Activated T-cell treated with anti-CD3 and anti-CD28 coated beads, Interleukin-2, amount 50 U/mL, for 4 hours (primary cell): ENCODE measurements around the gene KRT32. TPM values are rescaled to one million over a fixed set of nuclear protein-coding genes. Genes with fewer than 3 reads are reported as not detected.

Experiments
- ATAC-seq, 2 donors: fragments of 200-7000 bp; cut with Tn5 transposase; one replicate each; pipeline ENCODE4 v1.10.0; 2021
- DNase-seq: peaks from one replicate; pipeline ENCODE4 v3.0.0-alpha.2; 2020
- H3K27me3 Mint-ChIP-seq: one replicate; pipeline ENCODE4 v1.8.0; 2021; ENCODE audit warnings: low read depth, mixed read lengths
- H3K36me3 Mint-ChIP-seq: one replicate; pipeline ENCODE4 v1.8.0; 2022; ENCODE audit warnings: mixed read lengths; ENCODE audit not compliant: insufficient read depth
- H3K4me1 Mint-ChIP-seq: one replicate; pipeline ENCODE4 v1.8.0; 2021; ENCODE audit warnings: low read depth, mixed read lengths
- H3K4me3 Mint-ChIP-seq: one replicate; pipeline ENCODE4 v1.8.0; 2021; ENCODE audit warnings: mild to moderate bottlenecking, moderate library complexity, mixed read lengths
- H3K9me3 Mint-ChIP-seq: one replicate; pipeline ENCODE4 v1.8.0; 2021; ENCODE audit warnings: mixed read lengths
- total RNA-seq, 3 donors: library from RNA; stranded (reverse); gene quantifications; one replicate each; pipeline ENCODE4 v1.2.1, GENCODE V29; 2021

KRT32 gene
- not detected for total RNA-seq

- no peak within 1 kb of the TSS for H3K4me3 Mint-ChIP-seq
- no peak for ATAC-seq
- H3K9me3 Mint-ChIP-seq = peaks cover 12% of the 10 kb centered on the region
- H3K27me3 Mint-ChIP-seq = peaks cover 3% of the 10 kb centered on the region
- DNase-seq = no peak
- H3K4me1 Mint-ChIP-seq = no peaks in the 10 kb centered on the region
- H3K36me3 Mint-ChIP-seq = no peaks in the 10 kb centered on the region
Observed at GRCh38 chr17:41466988-41467387, at the start of gene KRT32. Gene KRT32, minus strand, starts transcription at chr17:41467386. Its CDS starts 61 bp downstream, at chr17:41467325.

GRCh38 chr17:41516830-41517283 lies 49.7 kb upstream of the KRT32 start:
- ATAC-seq (no peak), DNase-seq (no peak)
- Mint-ChIP-seq H3K9me3 (no peaks in the 10 kb centered on the region), H3K27me3 (peaks cover 2% of the 10 kb centered on the region), H3K36me3 (no peaks in the 10 kb centered on the region), H3K4me1 (no peaks in the 10 kb centered on the region), H3K4me3 (no peak overlapping the region)

DNA sequence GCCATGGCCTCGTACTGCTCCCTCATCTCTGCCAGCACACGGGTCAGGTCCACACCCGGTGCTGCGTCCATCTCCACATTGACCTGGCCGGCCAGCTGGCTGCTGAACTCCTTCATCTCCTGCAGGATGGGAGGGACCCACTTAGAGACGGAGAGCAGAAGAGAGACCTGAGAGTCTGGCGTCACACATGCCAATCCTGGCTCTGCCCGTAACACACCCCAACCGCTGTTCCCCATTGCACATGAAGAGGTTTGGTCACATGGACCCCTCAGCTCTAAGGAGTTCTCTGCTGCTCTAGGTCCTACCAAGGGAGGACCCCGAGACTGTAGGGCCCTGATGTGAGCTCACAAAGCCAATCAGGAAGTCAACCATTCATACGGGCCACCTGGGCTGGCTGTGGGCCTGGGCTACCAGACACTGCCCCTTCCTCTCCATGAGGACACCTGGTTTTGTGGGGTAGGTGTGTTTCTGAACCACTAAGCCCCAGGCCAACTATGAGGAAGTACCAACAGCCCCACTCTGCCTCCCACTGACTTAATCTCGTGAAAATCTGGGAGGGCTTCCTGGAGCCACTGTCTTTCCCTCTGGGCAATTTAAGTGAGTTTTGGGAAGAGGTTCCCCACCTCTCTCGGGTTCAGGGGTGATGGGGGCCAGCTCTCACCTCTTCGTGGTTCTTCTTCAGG lies 49.1 kb upstream of the KRT32 start:
- no peak for DNase-seq
- no peaks in the 10 kb centered on the region for H3K4me1 Mint-ChIP-seq
- ATAC-seq = no peak
- H3K9me3 Mint-ChIP-seq = no peaks in the 10 kb centered on the region
- no peak overlapping the region for H3K4me3 Mint-ChIP-seq
- no peaks in the 10 kb centered on the region for H3K36me3 Mint-ChIP-seq
- peaks cover 2% of the 10 kb centered on the region for H3K27me3 Mint-ChIP-seq

- DNase-seq (no peak), ATAC-seq (no peak)
- H3K4me3 Mint-ChIP-seq = no peak overlapping the region
- H3K27me3 Mint-ChIP-seq = peaks cover 2% of the 10 kb centered on the region
- H3K4me1 Mint-ChIP-seq = no peaks in the 10 kb centered on the region
- no peaks in the 10 kb centered on the region for H3K36me3 Mint-ChIP-seq
- H3K9me3 Mint-ChIP-seq = no peaks in the 10 kb centered on the region
Observed at GRCh38 chr17:41513168-41513547, 46.0 kb upstream of the KRT32 start.

DNA sequence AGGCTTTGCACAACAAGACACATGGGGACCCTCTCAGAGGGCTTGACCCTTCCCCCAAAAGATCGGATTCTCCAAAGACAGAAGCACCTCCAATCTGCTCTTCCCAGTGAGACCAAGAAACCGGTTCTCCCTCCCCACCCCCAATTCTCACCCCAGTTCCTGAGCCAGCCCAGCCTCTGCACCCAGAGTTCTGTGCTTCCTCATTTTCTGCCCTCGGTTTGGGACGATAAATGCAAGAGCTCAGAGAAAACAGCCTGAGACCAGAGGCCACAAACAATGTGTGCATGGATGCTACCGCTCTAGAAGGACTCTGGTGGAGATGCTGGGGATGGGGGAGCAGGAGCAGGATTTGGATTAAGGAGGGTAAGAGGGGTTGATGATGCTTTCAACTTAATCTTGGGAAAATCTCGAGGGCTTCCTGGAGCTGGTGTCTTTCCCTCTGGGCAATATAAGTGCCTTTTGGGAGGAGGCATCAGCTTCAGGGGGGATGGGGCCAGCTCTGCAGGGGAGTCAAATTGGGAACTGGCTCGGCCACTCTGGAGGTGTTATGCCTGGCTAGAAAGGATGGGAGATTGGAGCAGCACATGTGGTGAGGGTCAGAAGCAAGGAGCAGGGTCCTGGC lies 45.5 kb upstream of the KRT32 start:
- H3K4me1 Mint-ChIP-seq = no peaks in the 10 kb centered on the region
- no peak overlapping the region for H3K4me3 Mint-ChIP-seq
- peaks cover 2% of the 10 kb centered on the region for H3K27me3 Mint-ChIP-seq
- ATAC-seq (no peak), DNase-seq (no peak)
- H3K9me3 Mint-ChIP-seq = no peaks in the 10 kb centered on the region
- H3K36me3 Mint-ChIP-seq = no peaks in the 10 kb centered on the region

GRCh38 chr17:41511716-41512115 lies 44.5 kb upstream of the KRT32 start:
- Mint-ChIP-seq H3K4me1 (no peaks in the 10 kb centered on the region), H3K36me3 (no peaks in the 10 kb centered on the region), H3K4me3 (no peak overlapping the region), H3K9me3 (no peaks in the 10 kb centered on the region), H3K27me3 (peaks cover 2% of the 10 kb centered on the region)
- DNase-seq (no peak), ATAC-seq (no peak)

GRCh38 chr17:41511116-41511515 lies 43.9 kb upstream of the KRT32 start:
- ATAC-seq (no peak), DNase-seq (no peak)
- H3K4me3 Mint-ChIP-seq = no peak overlapping the region
- H3K9me3 Mint-ChIP-seq = no peaks in the 10 kb centered on the region
- H3K27me3 Mint-ChIP-seq = peaks cover 2% of the 10 kb centered on the region
- H3K36me3 Mint-ChIP-seq = no peaks in the 10 kb centered on the region
- no peaks in the 10 kb centered on the region for H3K4me1 Mint-ChIP-seq

DNA sequence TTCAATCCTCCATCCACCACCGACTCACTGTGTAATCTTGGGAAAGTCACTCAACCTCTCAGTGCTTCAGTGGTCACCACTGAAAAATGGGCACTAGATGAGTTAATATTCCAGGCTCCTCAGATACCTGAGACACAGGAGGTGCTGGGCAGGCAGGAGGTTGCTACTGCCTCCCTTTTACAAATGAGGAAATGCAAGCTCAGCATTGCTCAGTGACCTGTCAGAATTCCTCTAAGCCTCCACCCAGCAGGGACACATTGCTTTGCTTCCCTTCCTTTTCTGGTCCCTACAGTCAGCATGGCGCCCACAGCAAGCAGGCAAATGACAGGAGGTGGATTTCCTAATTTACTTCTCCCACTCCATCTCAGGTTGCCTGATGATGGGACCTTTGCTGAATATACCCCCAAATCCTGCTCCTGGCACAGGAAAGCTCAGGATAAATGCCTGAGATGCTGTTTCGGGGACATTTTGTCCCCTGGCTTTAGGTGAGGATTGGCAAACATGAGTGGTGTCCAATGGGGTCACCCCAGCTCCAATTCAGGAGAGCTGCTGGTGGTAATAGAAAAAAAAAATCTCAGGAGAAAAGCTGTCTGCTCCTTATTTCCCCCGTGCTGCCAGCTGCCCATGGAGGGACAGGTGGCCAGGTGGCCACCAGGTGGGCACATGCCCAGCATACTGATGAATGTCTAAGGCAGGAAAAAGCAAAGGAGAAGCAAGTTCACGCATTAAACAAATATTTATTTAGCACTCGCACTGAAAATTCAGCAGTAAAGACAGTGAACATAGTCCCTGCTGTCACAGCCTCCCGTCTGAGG lies 43.3 kb upstream of the KRT32 start:
- Mint-ChIP-seq H3K4me1 (no peaks in the 10 kb centered on the region), H3K27me3 (peaks cover 2% of the 10 kb centered on the region)

DNA sequence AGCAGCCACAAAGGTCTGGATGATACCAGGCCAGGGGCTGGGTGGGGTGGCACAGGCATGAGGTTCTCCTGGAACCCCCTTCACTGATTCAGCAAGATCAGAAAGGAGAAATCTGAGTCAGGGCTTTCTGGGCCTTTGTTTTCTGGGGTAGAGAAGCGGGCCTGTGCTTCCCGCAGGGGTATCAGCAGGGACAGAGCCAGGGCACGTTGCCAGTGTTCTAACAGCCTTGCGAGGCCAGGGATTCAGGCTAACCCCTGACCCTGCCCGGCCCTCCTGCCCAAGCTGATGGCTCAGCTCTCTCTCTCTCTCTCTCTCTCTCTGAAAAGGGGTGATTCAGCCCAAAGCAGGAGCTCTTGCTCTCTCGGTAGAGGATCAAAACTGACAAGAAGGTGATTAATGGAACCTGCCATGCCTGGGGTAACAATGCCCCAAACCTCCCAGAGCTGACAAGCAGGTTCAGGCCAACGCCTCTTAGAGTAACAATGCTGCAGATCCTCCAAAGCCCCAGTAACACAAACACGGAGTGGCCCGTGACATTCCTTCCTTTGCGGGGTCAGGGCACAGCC lies 40.2 kb upstream of the KRT32 start:
- Mint-ChIP-seq H3K36me3 (no peaks in the 10 kb centered on the region), H3K4me1 (no peaks in the 10 kb centered on the region), H3K4me3 (no peak overlapping the region), H3K27me3 (no peaks in the 10 kb centered on the region), H3K9me3 (no peaks in the 10 kb centered on the region)
- DNase-seq (no peak), ATAC-seq (no peak)

More for the DNA sequence above, 43.3 kb upstream of the KRT32 start:
- H3K4me3 Mint-ChIP-seq = no peak overlapping the region
- no peaks in the 10 kb centered on the region for H3K36me3 Mint-ChIP-seq
- DNase-seq (no peak), ATAC-seq (no peak)
- no peaks in the 10 kb centered on the region for H3K9me3 Mint-ChIP-seq

- no peaks in the 10 kb centered on the region for H3K4me1 Mint-ChIP-seq
- no peaks in the 10 kb centered on the region for H3K9me3 Mint-ChIP-seq
- ATAC-seq (no peak), DNase-seq (no peak)
- H3K27me3 Mint-ChIP-seq = no peaks in the 10 kb centered on the region
- H3K4me3 Mint-ChIP-seq = no peak overlapping the region
- H3K36me3 Mint-ChIP-seq = no peaks in the 10 kb centered on the region
Observed at GRCh38 chr17:41505809-41506767, 38.9 kb upstream of the KRT32 start.

DNA sequence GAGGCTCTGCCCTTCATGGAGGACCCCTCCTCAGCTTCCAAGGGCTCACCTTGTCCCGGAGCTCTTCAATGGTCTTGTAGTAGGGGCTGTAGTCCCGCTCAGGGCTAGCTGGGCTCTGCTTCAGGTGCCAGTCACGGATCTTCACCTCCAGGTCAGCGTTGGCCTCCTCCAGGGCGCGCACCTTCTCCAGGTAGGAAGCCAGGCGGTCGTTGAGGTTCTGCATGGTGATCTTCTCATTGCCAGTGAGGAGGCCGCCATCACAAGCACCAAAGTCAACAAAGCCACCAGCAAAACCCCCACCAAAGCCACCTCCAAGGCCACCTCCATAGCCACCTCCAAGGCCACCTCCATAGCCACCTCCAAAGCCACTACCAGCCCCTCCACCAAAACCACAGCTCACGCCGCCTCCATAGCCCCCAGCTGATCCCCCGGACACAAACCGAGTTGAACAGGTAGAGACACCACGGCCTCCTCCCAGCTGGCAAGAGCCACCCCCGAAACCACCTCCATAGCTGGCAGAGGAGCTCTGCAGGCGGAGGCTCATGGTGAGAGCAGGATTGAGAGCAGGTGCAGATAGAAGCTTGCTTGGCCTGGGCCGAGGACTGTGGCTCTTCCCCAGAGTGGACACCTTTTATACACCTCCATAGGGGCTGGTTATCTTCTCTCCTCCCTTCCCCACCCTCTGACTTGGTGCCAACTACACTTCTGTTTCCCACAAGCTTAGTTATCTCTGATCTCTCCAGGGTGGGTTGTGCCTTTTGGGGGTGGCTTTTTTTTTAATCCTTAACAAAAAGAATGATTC lies 38.0 kb upstream of the KRT32 start, which contains the start of gene KRT13:
KRT13 (minus strand) TSS at position 606 of the 802 bp plus-strand sequence; CDS start at position 544, 62 bp downstream.
- ATAC-seq (no peak), DNase-seq (no peak)
- Mint-ChIP-seq H3K4me3 (no peak within 1 kb of the TSS), H3K36me3 (no peaks in the 10 kb centered on the region), H3K9me3 (no peaks in the 10 kb centered on the region), H3K27me3 (no peaks in the 10 kb centered on the region), H3K4me1 (no peaks in the 10 kb centered on the region)

- Mint-ChIP-seq H3K36me3 (no peaks in the 10 kb centered on the region), H3K4me3 (no peak overlapping the region), H3K27me3 (no peaks in the 10 kb centered on the region), H3K4me1 (no peaks in the 10 kb centered on the region), H3K9me3 (no peaks in the 10 kb centered on the region)
- DNase-seq = no peak
- ATAC-seq = no peak
Observed at GRCh38 chr17:41504246-41504977, 37.2 kb upstream of the KRT32 start.
